Measurements from ENCODE around the gene UMODL1. TPM values are rescaled to one million over a fixed set of nuclear protein-coding genes. Genes with fewer than 3 reads are reported as not detected.

UMODL1 gene
- total and polyA plus RNA-seq, 3 donors from 2014 or later, result 1.7 to 7.8 (median 6.8) TPM

DNA sequence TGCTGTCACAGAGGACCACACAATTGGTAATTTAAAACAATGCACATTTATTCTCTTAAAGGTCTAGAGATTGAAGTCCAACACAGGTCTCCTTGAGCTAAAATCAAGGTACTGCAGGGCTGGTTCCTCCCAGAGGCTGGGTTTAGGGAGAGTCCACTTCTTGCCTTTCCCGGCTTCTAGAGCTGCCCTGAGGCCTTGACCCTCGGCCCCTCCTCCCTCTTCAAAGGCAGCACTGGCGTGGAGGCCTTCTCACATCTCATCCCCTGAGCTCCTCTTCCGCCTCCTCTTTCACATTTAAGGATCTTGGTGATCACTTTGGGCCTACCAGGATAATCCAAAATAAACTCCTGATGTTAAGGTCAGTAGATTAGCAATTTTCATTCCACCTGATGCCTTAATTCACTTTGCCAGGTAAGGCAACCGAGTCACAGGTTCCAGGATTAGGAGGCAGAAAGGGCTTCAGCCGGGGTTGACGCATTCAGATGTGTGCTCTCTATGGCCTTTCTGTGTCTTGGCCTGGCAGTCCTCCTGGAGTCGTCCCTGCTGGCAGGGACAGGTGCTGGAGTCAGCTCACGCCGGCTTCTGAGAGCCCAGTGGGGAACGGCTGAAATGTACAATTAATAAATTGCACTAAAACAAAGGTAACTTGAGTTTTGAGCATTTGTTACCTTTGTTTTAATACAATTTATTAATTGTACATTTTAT is 86.6 kb downstream of the UMODL1 start:
- H3K4me1 ChIP-seq, result no peaks in the 10 kb centered on the region
- intact Hi-C loops (cut with DNase I; ENCODE audit: low total_unique reads), result no loop called here
- H3K36me3 ChIP-seq (ENCODE audit: low read depth, missing control alignments), result no peaks in the 10 kb centered on the region
- H3K27me3 ChIP-seq, result no peaks in the 10 kb centered on the region
- H3K4me3 ChIP-seq, result no peak overlapping the region
- no peaks in the 10 kb centered on the region for H3K9me3 ChIP-seq
- TF ChIP-seq CTCF (IDR thresholded peaks at IDR 0.05) (no peak), POLR2A (IDR thresholded peaks at IDR 0.05) (no peak)
- H3K27ac ChIP-seq, result no peak overlapping the region
- no peak for DNase-seq
- 87% methylated on average over 11 of the region's 11 CpGs for WGBS, 2 donors

DNA sequence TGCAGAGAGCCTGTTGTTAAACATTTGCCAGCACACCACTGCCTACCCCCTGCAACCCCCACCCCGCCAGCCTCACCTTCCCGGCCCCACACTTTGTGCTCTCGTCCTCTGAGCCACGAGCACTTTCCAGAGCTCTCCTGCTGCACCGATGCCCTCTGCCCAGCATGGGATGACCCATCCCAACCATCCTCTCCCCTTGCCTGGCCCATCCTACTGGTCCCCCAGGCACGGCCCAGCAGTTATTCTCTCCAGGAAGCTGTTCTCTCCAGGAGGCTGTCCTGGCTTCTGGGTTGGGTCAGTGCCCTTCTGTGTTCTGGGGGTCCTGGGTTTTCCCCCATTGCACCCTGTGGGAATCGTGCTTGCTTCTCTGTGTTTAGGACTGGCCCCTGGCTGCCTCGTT is 87.7 kb downstream of the UMODL1 start:
- Histone ChIP-seq H3K4me3 (no peak overlapping the region), H3K4me1 (no peaks in the 10 kb centered on the region), H3K27me3 (no peaks in the 10 kb centered on the region), H3K9me3 (no peaks in the 10 kb centered on the region), H3K27ac (no peak overlapping the region), H3K36me3 (ENCODE audit: low read depth, missing control alignments) (no peaks in the 10 kb centered on the region)
- no peak for DNase-seq
- intact Hi-C loops (cut with DNase I; ENCODE audit: low total_unique reads), result no loop called here
- WGBS, 2 donors, result 89 to 91% methylated on average over 8 of the region's 8 CpGs
- TF ChIP-seq CTCF (IDR thresholded peaks at IDR 0.05), result no peak
- no peak for TF ChIP-seq POLR2A (IDR thresholded peaks at IDR 0.05)

DNA sequence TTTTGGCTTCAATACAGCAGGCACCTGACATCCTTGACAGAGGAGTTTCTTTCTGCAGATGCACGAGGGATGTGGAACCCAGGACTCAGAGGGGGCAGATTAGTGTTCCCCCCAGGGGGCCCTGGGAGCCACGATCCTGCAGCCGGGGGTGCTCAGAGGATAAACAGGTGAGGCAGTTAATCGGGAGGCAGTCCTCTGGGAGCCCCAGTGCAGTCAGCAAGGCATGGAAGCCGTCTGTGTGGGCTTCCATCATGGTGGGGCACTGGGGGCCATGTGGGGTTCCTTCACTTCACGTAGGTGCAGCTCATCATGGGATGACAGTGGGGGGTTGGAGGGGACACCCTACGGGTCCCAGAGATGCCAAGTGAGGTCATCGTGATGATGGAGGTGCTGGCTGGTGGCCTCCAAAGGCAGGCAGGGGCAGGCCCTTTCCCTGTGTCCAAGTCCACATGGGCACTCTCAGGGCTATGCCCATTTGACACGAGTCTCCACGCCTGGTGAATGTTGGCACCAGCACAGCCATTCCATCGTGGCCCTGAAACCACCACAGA is 88.5 kb downstream of the UMODL1 start:
- no peak overlapping the region for H3K27ac ChIP-seq
- H3K9me3 ChIP-seq, result no peaks in the 10 kb centered on the region
- TF ChIP-seq POLR2A (IDR thresholded peaks at IDR 0.05) (no peak), CTCF (IDR thresholded peaks at IDR 0.05) (no peak)
- intact Hi-C loops (cut with DNase I; ENCODE audit: low total_unique reads), result no loop called here
- H3K4me1 ChIP-seq, result no peaks in the 10 kb centered on the region
- no peaks in the 10 kb centered on the region for H3K36me3 ChIP-seq (ENCODE audit: low read depth, missing control alignments)
- WGBS, 2 donors, result 73 to 83% methylated on average over 6 to 11 of the region's 11 CpGs
- H3K4me3 ChIP-seq, result no peak overlapping the region
- H3K27me3 ChIP-seq, result no peaks in the 10 kb centered on the region
- no peak for DNase-seq

GRCh38 chr21:42160111-42160721 is 89.1 kb downstream of the UMODL1 start:
- Histone ChIP-seq H3K27ac (no peak overlapping the region), H3K36me3 (ENCODE audit: low read depth, missing control alignments) (no peaks in the 10 kb centered on the region), H3K4me3 (no peak overlapping the region), H3K4me1 (no peaks in the 10 kb centered on the region), H3K9me3 (no peaks in the 10 kb centered on the region), H3K27me3 (no peaks in the 10 kb centered on the region)
- WGBS, 2 donors, result 83 to 93% methylated on average over 7 to 24 of the region's 25 CpGs
- intact Hi-C loops (cut with DNase I; ENCODE audit: low total_unique reads), result no loop called here
- DNase-seq, result no peak
- TF ChIP-seq CTCF (IDR thresholded peaks at IDR 0.05), result no peak
- no peak for TF ChIP-seq POLR2A (IDR thresholded peaks at IDR 0.05)

All from testis (tissue), 3 donors.